Prostate gland (tissue), 2 donors: ENCODE measurements around the gene SMARCB1. TPM values are rescaled to one million over a fixed set of nuclear protein-coding genes. Genes with fewer than 3 reads are reported as not detected.

Source experiments
- DNase-seq: peaks from one replicate; pipeline ENCODE4 v3.0.0-alpha.2; 2019; ENCODE audit warnings: low spot score
- H3K27ac ChIP-seq, 2 donors: fragments of 200-600 bp; sonication (generic); 2 replicates each; pipeline ENCODE4 v1.5.1; 2017 to 2019
- H3K27me3 ChIP-seq: fragments of 200-600 bp; sonication (generic); replicated peaks from 2 replicates; pipeline ENCODE4 v1.5.1; 2019; ENCODE audit not compliant: insufficient read depth
- H3K36me3 ChIP-seq, 2 donors: fragments of 200-600 bp; sonication (generic); 1 replicate in 1 of 2; 2 replicates in 1 of 2; pipeline versions ENCODE4 v1.5.1 to v1.8.1; 2017 to 2019
- H3K4me1 ChIP-seq: fragments of 200-600 bp; sonication (generic); replicated peaks from 2 replicates; pipeline ENCODE4 v1.5.1; 2019
- H3K4me3 ChIP-seq, 2 donors: fragments of 200-600 bp; sonication (generic); 2 replicates each; pipeline ENCODE4 v1.5.1; 2017 to 2019
- H3K9me3 ChIP-seq: fragments of 200-600 bp; sonication (generic); 2 replicates; pipeline ENCODE4 v1.5.1; 2017
- CTCF ChIP-seq, 4 experiments: fragments of 200-600 bp in 2 of 4; fragments of 450-650 bp in 2 of 4; sonication (generic) in 2 of 4; IDR thresholded peaks; 1 replicate in 3 of 4; 2 replicates in 1 of 4; pipeline ENCODE4 v1.5.1; 2016 to 2019; ENCODE audit warnings: antibody characterized with exemption in 4 of 4, mild to moderate bottlenecking in 2 of 4, moderate library complexity in 2 of 4
- POLR2A ChIP-seq: fragments of 450-650 bp; IDR thresholded peaks from one replicate; pipeline ENCODE4 v1.6.1; 2016; ENCODE audit warnings: antibody characterized with exemption, mild to moderate bottlenecking
- POLR2AphosphoS5 ChIP-seq: sonication (generic); formaldehyde crosslinking; IDR thresholded peaks from one replicate; pipeline ENCODE4 v1.6.1; 2017; ENCODE audit warnings: antibody characterized with exemption
- WGBS: methylation state at CpG from one replicate; pipeline ENCODE4 v1.1.5; 2018; 5-methylcytosine and 5-hydroxymethylcytosine counted together
- intact Hi-C: fragments of 100-400 bp; cut with DNase I; formaldehyde crosslinking; loops from one replicate; pipeline ENCODE4 v1.14.2; 2022
- total RNA-seq, 2 donors: library from RNA; depleted of rRNA; stranded (reverse); fragments of >200 nt; gene quantifications; one replicate each; pipeline ENCODE4 v1.1.0, GENCODE V29; 2016

Gene SMARCB1
- total RNA-seq, 2 donors from 2014 or later, result 77.2 to 136 TPM

- no peak for DNase-seq
- no peaks in the 10 kb centered on the region for H3K36me3 ChIP-seq
Measured at GRCh38 chr22:23842599-23842998, 55.8 kb downstream of the SMARCB1 start.

GRCh38 chr22:23844739-23845202, 58.0 kb downstream of the SMARCB1 start:
- TF ChIP-seq POLR2AphosphoS5, result no peak
- TF ChIP-seq POLR2A, result no peak
- Histone ChIP-seq H3K36me3 (no peaks in the 10 kb centered on the region), H3K4me3 (no peak overlapping the region), H3K27ac (no peak overlapping the region), H3K9me3 (no peaks in the 10 kb centered on the region), H3K4me1 (peaks cover 5% of the 10 kb centered on the region), H3K27me3 (no peaks in the 10 kb centered on the region)
- intact Hi-C loops, result loop anchor here (5.0 kb wide), 3 partner anchors 57 to 442 kb away; partner anchors contain the start of gene SMARCB1
- DNase-seq, result no peak
- WGBS, result 74% methylated on average over 8 of the region's 8 CpGs

More at GRCh38 chr22:23842599-23842998, 55.8 kb downstream of the SMARCB1 start:
- 67% methylated on average over 4 of the region's 4 CpGs for WGBS
- Histone ChIP-seq H3K27ac (no peak overlapping the region), H3K9me3 (no peaks in the 10 kb centered on the region), H3K27me3 (no peaks in the 10 kb centered on the region), H3K4me1 (peaks cover 10% of the 10 kb centered on the region), H3K4me3 (no peak overlapping the region)
- TF ChIP-seq POLR2AphosphoS5, result no peak
- intact Hi-C loops, result no loop called here

- Histone ChIP-seq H3K36me3 (no peaks in the 10 kb centered on the region), H3K4me1 (peaks cover 5% of the 10 kb centered on the region), H3K27ac (peak overlapping the region in 1 of 2 donors; percentile 22), H3K4me3 (no peak overlapping the region), H3K27me3 (no peaks in the 10 kb centered on the region), H3K9me3 (no peaks in the 10 kb centered on the region)
- TF ChIP-seq CTCF (IDR thresholded peaks at IDR 0.05), result no peak
- no peak for TF ChIP-seq POLR2AphosphoS5
- TF ChIP-seq POLR2A, result no peak
- intact Hi-C loops, result loop anchor here (5.0 kb wide), 3 partner anchors 58 to 443 kb away; partner anchors contain the start of gene SMARCB1
- 57% methylated on average over 9 of the region's 9 CpGs for WGBS
- DNase-seq, result no peak
Measured at GRCh38 chr22:23845265-23846080, 58.7 kb downstream of the SMARCB1 start.

GRCh38 chr22:23846081-23846469, 59.3 kb downstream of the SMARCB1 start:
- peak overlapping the region in 1 of 2 donors; percentile 22 for H3K27ac ChIP-seq
- H3K4me3 ChIP-seq, result no peak overlapping the region
- 56% methylated on average over 7 of the region's 7 CpGs for WGBS

GRCh38 chr22:23847310-23847920, 60.6 kb downstream of the SMARCB1 start:
- Histone ChIP-seq H3K4me3 (no peak overlapping the region), H3K36me3 (no peaks in the 10 kb centered on the region), H3K27me3 (no peaks in the 10 kb centered on the region), H3K4me1 (peaks cover 5% of the 10 kb centered on the region), H3K9me3 (no peaks in the 10 kb centered on the region), H3K27ac (no peak overlapping the region)
- DNase-seq, result no peak
- TF ChIP-seq POLR2AphosphoS5 (no peak), POLR2A (no peak)
- 80% methylated on average over 18 of the region's 18 CpGs for WGBS
- intact Hi-C loops, result loop anchor here (5.0 kb wide), 3 partner anchors 60 to 445 kb away; partner anchors contain the start of gene SMARCB1

More at GRCh38 chr22:23846081-23846469, 59.3 kb downstream of the SMARCB1 start:
- no peak for DNase-seq
- no peaks in the 10 kb centered on the region for H3K9me3 ChIP-seq
- no peak for TF ChIP-seq POLR2AphosphoS5
- TF ChIP-seq POLR2A, result no peak
- no peak for TF ChIP-seq CTCF (IDR thresholded peaks at IDR 0.05)
- no peaks in the 10 kb centered on the region for H3K27me3 ChIP-seq
- peaks cover 5% of the 10 kb centered on the region for H3K4me1 ChIP-seq
- H3K36me3 ChIP-seq, result no peaks in the 10 kb centered on the region
- intact Hi-C loops, result loop anchor here (5.0 kb wide), 3 partner anchors 59 to 444 kb away; partner anchors contain the start of gene SMARCB1
